Caco-2 (cell line): ENCODE measurements around the gene CLMN. TPM values are rescaled to one million over a fixed set of nuclear protein-coding genes. Genes with fewer than 3 reads are reported as not detected.

Experiments
- BruUV-seq: library from RNA; stranded (reverse); fragments of 400-500 nt; replicated peaks from 2 replicates; lab custom pipeline; 2021; lab: Mats Ljungman, UMichigan
- CTCF ChIA-PET: fragments of 300-600 bp; sonication (Branson Sonifier 250); formaldehyde crosslinking; loops from one replicate; lab custom pipeline; 2022; ENCODE audit warnings: antibody characterized with exemption; lab: Charles Lee
- POLR2A ChIA-PET: fragments of 300-600 bp; sonication (Branson Sonifier 250); formaldehyde crosslinking; loops from one replicate; lab custom pipeline; 2022; ENCODE audit warnings: antibody characterized with exemption; lab: Charles Lee
- DNase-seq, 2 experiments: peaks; one replicate each; pipeline versions ENCODE4 v3.0.0 to v3.0.0-alpha.2; 2020 to 2022
- H3K27me3 ChIP-seq: replicated peaks from 2 replicates; pipeline ENCODE4 v1.6.0; 2011; ENCODE audit warnings: low read length; ENCODE audit not compliant: control insufficient read depth, insufficient read depth
- H3K36me3 ChIP-seq: 2 replicates; pipeline ENCODE4 v1.5.1; 2011; ENCODE audit warnings: low read length; ENCODE audit not compliant: control insufficient read depth, insufficient read depth
- H3K4me1 ChIP-seq: fragments of 250-450 bp; sonication (Bioruptor Pico); 2 replicates; pipeline ENCODE4 v1.5.1; 2020; ENCODE audit warnings: mild to moderate bottlenecking
- H3K4me3 ChIP-seq: 2 replicates; pipeline ENCODE4 v1.5.1; 2011; ENCODE audit warnings: low read depth, mild to moderate bottlenecking, control low read depth, low read length
- H3K9me3 ChIP-seq: fragments of 250-450 bp; sonication (Bioruptor Pico); 2 replicates; pipeline ENCODE4 v1.5.1; 2020; ENCODE audit warnings: mild to moderate bottlenecking, moderate library complexity
- H3K27ac Mint-ChIP-seq: one replicate; pipeline ENCODE4 v1.8.0; 2022; ENCODE audit warnings: mixed read lengths; ENCODE audit not compliant: unreplicated experiment
- H3K27me3 Mint-ChIP-seq: one replicate; pipeline ENCODE4 v1.8.0; 2022; ENCODE audit warnings: mixed read lengths; ENCODE audit not compliant: insufficient read depth, unreplicated experiment
- H3K36me3 Mint-ChIP-seq: one replicate; pipeline ENCODE4 v1.8.0; 2022; ENCODE audit warnings: mild to moderate bottlenecking, mixed read lengths; ENCODE audit not compliant: insufficient read depth, unreplicated experiment
- H3K4me1 Mint-ChIP-seq: one replicate; pipeline ENCODE4 v1.8.0; 2022; ENCODE audit warnings: low read depth, mixed read lengths; ENCODE audit not compliant: unreplicated experiment
- H3K4me3 Mint-ChIP-seq: one replicate; pipeline ENCODE4 v1.8.0; 2022; ENCODE audit warnings: mild to moderate bottlenecking, moderate library complexity, mixed read lengths; ENCODE audit not compliant: unreplicated experiment
- H3K9me3 Mint-ChIP-seq: one replicate; pipeline ENCODE4 v1.8.0; 2022; ENCODE audit warnings: mixed read lengths; ENCODE audit not compliant: unreplicated experiment
- intact Hi-C: fragments of 100-400 bp; cut with micrococcal nuclease; formaldehyde crosslinking; loops from one replicate; pipeline ENCODE4 v1.10.0; 2022; ENCODE audit not compliant: unreplicated experiment
- total RNA-seq: library from RNA; stranded (reverse); gene quantifications from 2 replicates; pipeline ENCODE4 v1.2.3, GENCODE V29; 2022
- TF ChIP-seq, protein P1 (sequence below), 2 experiments: fragments of 200-600 bp in 1 of 2; IDR thresholded peaks; 1 replicate in 1 of 2; 2 replicates in 1 of 2; pipeline versions ENCODE4 v1.5.1 to v1.8.0; 2011 to 2022; ENCODE audit warnings: antibody characterized with exemption in 1 of 2, control low read depth in 1 of 2, inconsistent platforms in 1 of 2, low read depth in 1 of 2, low read length in 1 of 2, mild to moderate bottlenecking in 1 of 2, moderate library complexity in 1 of 2; ENCODE audit not compliant: insufficient read depth in 1 of 2, severe bottlenecking in 1 of 2, unreplicated experiment in 1 of 2

The CLMN gene
- total RNA-seq, 1 experiment from 2014 or later = 6.7 TPM

DNA sequence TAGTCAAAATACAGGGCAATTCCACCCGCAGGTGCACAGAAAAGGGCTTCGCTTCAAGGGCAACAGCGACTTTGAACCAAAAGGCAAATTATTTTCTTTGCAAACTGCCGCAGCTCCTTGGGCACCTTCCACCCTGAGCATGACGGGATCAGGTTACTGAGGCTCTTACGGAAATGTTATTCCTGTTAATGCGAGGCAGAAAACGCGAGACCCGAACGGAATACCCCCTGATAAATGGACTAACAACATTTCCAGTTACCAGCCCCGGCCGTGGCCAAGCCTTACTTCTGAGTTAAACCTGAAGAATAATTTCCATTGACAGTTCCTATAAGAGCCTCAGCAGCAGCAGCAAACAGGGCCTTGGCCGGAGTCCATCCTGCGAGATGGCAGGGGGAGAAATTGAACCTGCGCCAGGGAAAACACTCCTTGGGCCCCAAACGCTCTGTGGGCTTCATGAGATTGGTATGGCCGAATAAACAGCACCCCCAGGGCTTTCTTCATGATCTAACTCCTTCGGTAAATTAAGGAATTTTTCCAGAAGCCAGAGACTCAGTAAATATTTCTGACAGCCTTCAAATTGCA is 92.3 kb downstream of the CLMN start:
- H3K4me1 Mint-ChIP-seq = peaks cover 5% of the 10 kb centered on the region
- DNase-seq = no peak
- H3K36me3 Mint-ChIP-seq = no peaks in the 10 kb centered on the region
- H3K27me3 Mint-ChIP-seq = no peaks in the 10 kb centered on the region
- no peaks in the 10 kb centered on the region for H3K27me3 ChIP-seq
- POLR2A ChIA-PET = no interaction called here
- CTCF ChIA-PET = no interaction called here
- no peaks in the 10 kb centered on the region for H3K9me3 ChIP-seq
- H3K4me3 Mint-ChIP-seq = no peak overlapping the region
- H3K4me1 ChIP-seq = peaks cover 3% of the 10 kb centered on the region
- TF ChIP-seq, protein P1, sequence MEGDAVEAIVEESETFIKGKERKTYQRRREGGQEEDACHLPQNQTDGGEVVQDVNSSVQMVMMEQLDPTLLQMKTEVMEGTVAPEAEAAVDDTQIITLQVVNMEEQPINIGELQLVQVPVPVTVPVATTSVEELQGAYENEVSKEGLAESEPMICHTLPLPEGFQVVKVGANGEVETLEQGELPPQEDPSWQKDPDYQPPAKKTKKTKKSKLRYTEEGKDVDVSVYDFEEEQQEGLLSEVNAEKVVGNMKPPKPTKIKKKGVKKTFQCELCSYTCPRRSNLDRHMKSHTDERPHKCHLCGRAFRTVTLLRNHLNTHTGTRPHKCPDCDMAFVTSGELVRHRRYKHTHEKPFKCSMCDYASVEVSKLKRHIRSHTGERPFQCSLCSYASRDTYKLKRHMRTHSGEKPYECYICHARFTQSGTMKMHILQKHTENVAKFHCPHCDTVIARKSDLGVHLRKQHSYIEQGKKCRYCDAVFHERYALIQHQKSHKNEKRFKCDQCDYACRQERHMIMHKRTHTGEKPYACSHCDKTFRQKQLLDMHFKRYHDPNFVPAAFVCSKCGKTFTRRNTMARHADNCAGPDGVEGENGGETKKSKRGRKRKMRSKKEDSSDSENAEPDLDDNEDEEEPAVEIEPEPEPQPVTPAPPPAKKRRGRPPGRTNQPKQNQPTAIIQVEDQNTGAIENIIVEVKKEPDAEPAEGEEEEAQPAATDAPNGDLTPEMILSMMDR (IDR thresholded peaks at IDR 0.05; ENCODE audit: insufficient read depth in 1 of 2, low read depth in 1 of 2, low read length in 1 of 2, severe bottlenecking in 1 of 2, unreplicated experiment in 1 of 2) = no peak
- H3K27ac Mint-ChIP-seq = no peak overlapping the region
- H3K4me3 ChIP-seq = no peak overlapping the region
- no peaks in the 10 kb centered on the region for H3K9me3 Mint-ChIP-seq
- BruUV-seq = no TSS peak
- intact Hi-C loops = no loop called here
- H3K36me3 ChIP-seq = no peaks in the 10 kb centered on the region

DNA sequence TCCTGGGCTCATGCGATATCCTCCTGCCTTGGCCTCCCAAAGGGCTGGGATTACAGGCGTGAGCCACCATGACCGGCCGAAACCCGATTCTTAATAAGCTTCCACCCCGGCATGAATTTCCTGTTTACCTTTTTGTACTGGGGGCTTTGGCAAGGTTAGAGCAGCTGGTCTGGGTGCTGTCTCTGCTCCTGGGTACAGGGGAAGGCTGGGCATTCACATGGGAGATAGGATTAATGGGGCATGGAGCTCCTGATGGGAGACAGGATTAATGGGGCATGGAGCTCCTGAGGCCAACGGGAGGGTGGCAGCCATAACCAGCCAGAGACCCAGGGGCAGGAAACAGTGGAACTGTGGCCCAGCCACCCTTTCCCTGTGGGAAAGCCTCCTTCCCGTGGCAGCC is 92.9 kb downstream of the CLMN start:
- no TSS peak for BruUV-seq
- H3K9me3 ChIP-seq = no peaks in the 10 kb centered on the region
- ChIA-PET POLR2A (no interaction called here), CTCF (no interaction called here)
- no peaks in the 10 kb centered on the region for H3K36me3 Mint-ChIP-seq
- intact Hi-C loops = no loop called here
- no peak overlapping the region for H3K27ac Mint-ChIP-seq
- H3K27me3 ChIP-seq = no peaks in the 10 kb centered on the region
- no peaks in the 10 kb centered on the region for H3K27me3 Mint-ChIP-seq
- H3K9me3 Mint-ChIP-seq = no peaks in the 10 kb centered on the region
- TF ChIP-seq, protein P1 (IDR thresholded peaks at IDR 0.05; ENCODE audit: insufficient read depth in 1 of 2, low read depth in 1 of 2, low read length in 1 of 2, severe bottlenecking in 1 of 2, unreplicated experiment in 1 of 2) = no peak
- peaks cover 8% of the 10 kb centered on the region for H3K4me1 ChIP-seq
- H3K36me3 ChIP-seq = no peaks in the 10 kb centered on the region
- no peak for DNase-seq
- peaks cover 10% of the 10 kb centered on the region for H3K4me1 Mint-ChIP-seq
- H3K4me3 ChIP-seq = no peak overlapping the region
- H3K4me3 Mint-ChIP-seq = no peak overlapping the region

DNA sequence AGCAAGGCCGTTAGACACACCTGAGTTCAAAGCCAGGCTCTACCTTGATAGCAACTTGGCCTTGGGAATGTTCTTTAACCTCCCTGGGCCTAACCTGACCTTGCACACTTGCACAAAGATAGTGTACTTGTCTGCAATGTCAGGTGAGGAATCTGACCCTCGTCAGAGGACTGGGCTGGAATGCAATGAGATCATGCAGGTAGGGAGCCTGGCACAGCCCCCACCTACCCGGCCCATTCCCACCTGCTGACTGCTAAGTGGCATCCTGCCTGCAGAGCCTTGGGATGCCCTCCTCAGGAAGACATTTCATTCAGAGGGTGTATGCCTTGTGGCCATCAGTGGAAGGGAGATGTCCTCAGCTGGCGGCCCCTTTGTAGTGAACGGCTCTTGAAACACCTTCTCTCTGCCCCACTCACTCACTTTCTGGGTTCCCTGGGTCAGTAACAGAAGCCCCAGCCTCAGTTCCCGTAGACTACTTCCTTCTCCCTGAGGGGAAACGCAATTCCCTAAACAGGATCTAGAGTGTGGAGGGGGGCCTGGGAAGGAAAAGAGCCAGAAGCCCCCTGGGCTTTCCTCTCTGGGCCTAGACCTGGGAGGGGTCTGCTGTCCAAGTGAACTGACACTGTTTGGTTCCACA is 94.3 kb downstream of the CLMN start:
- no peaks in the 10 kb centered on the region for H3K9me3 ChIP-seq
- no peaks in the 10 kb centered on the region for H3K36me3 ChIP-seq
- Mint-ChIP-seq H3K27me3 (no peaks in the 10 kb centered on the region), H3K4me1 (peaks cover 18% of the 10 kb centered on the region), H3K36me3 (no peaks in the 10 kb centered on the region), H3K27ac (no peak overlapping the region), H3K9me3 (no peaks in the 10 kb centered on the region), H3K4me3 (no peak overlapping the region)
- CTCF ChIA-PET = no interaction called here
- BruUV-seq = no TSS peak
- intact Hi-C loops = no loop called here
- H3K27me3 ChIP-seq = no peaks in the 10 kb centered on the region
- TF ChIP-seq, protein P1 (IDR thresholded peaks at IDR 0.05; ENCODE audit: insufficient read depth in 1 of 2, low read depth in 1 of 2, low read length in 1 of 2, severe bottlenecking in 1 of 2, unreplicated experiment in 1 of 2) = no peak
- DNase-seq = peak in 1 of 2 experiments; percentile 8
- POLR2A ChIA-PET = no interaction called here
- peaks cover 8% of the 10 kb centered on the region for H3K4me1 ChIP-seq
- H3K4me3 ChIP-seq = no peak overlapping the region
